ENCODE data around the gene VWF.

GRCh38 chr12:6018265-6018664, 106.2 kb downstream of the VWF start:
- TF ChIP-seq CTCF (conservative IDR thresholded peaks at IDR 0.05; ENCODE audit: low read depth, low read length), result no peak
- TF ChIP-seq POLR2A (IDR thresholded peaks at IDR 0.05; ENCODE audit: low read depth, low read length), result no peak
- TF ChIP-seq ELK1 (IDR thresholded peaks at IDR 0.05; ENCODE audit: borderline replicate concordance, low read depth, low read length), result no peak
- no peak for TF ChIP-seq MAZ (IDR thresholded peaks at IDR 0.05; ENCODE audit: borderline replicate concordance, low read depth, low read length)
- no peak for TF ChIP-seq SMC3 (IDR thresholded peaks at IDR 0.05; ENCODE audit: low read depth, low read length)
- TF ChIP-seq USF2 (IDR thresholded peaks at IDR 0.05; ENCODE audit: low read depth, low read length), result no peak
- TF ChIP-seq CEBPB (IDR thresholded peaks at IDR 0.05; ENCODE audit: low read depth, low read length), result no peak
- TF ChIP-seq MAFK (IDR thresholded peaks at IDR 0.05; ENCODE audit: low read depth, low read length), result no peak
- no peak for TF ChIP-seq RCOR1 (IDR thresholded peaks at IDR 0.05; ENCODE audit: insufficient replicate concordance, low read length)

Data from IMR-90 (cell line).